IMR-90 (cell line): Measurements from ENCODE around the gene DPH2. TPM values are rescaled to one million over a fixed set of nuclear protein-coding genes. Genes with fewer than 3 reads are reported as not detected.

Experiments
- ATAC-seq: fragments of 200-7000 bp; cut with Tn5 transposase; 2 replicates; pipeline ENCODE4 v1.9.1; 2020; ENCODE audit warnings: low read depth, mild to moderate bottlenecking, moderate library complexity
- BruUV-seq: library from RNA; stranded (reverse); fragments of 400-500 nt; replicated peaks from 2 replicates; lab custom pipeline; 2021; lab: Mats Ljungman, UMichigan
- CTCF ChIA-PET: fragments of 300-600 bp; formaldehyde crosslinking; extraction: SDS; loops from one replicate; lab custom pipeline; 2021; ENCODE audit warnings: antibody characterized with exemption; lab: Yijun Ruan, JAX
- POLR2A ChIA-PET: fragments of 300-600 bp; sonication (Branson Sonifier 250); formaldehyde crosslinking; loops from one replicate; lab custom pipeline; 2022; ENCODE audit warnings: antibody characterized with exemption; ENCODE audit not compliant: unreplicated experiment; lab: Charles Lee
- DNase-seq: peaks from one replicate; pipeline ENCODE4 v3.0.0; 2013
- H2AFZ ChIP-seq: replicated peaks from 2 replicates; pipeline ENCODE3; 2013; ENCODE audit warnings: low read length, mild to moderate bottlenecking; ENCODE audit not compliant: poor library complexity
- H2AK5ac ChIP-seq: 2 replicates; pipeline ENCODE4 v1.6.1; 2013; ENCODE audit warnings: low read depth, low read length, inconsistent platforms
- H2AK9ac ChIP-seq: replicated peaks from 2 replicates; pipeline ENCODE3; 2013; ENCODE audit warnings: mild to moderate bottlenecking, low read depth, low read length, moderate library complexity; ENCODE audit not compliant: poor library complexity
- H2BK120ac ChIP-seq: 2 replicates; pipeline ENCODE4 v1.6.1; 2013; ENCODE audit warnings: low read depth, low read length, inconsistent platforms
- H2BK15ac ChIP-seq: 3 replicates; pipeline ENCODE4 v1.6.1; 2013; ENCODE audit warnings: low read depth, low read length, inconsistent platforms
- H2BK20ac ChIP-seq: 2 replicates; pipeline ENCODE4 v1.6.1; 2013; ENCODE audit warnings: low read depth, mild to moderate bottlenecking, inconsistent platforms, low read length, moderate library complexity
- H2BK5ac ChIP-seq: 2 replicates; pipeline ENCODE4 v1.6.1; 2013; ENCODE audit warnings: mild to moderate bottlenecking, low read depth, low read length, inconsistent platforms; ENCODE audit not compliant: poor library complexity, severe bottlenecking
- H3K14ac ChIP-seq: replicated peaks from 2 replicates; pipeline ENCODE4 v1.6.1; 2013; ENCODE audit warnings: low read depth, low read length, inconsistent platforms
- H3K18ac ChIP-seq: 2 replicates; pipeline ENCODE4 v1.6.1; 2013; ENCODE audit warnings: low read depth, low read length, control low read depth
- H3K23ac ChIP-seq: 2 replicates; pipeline ENCODE4 v1.6.1; 2013; ENCODE audit warnings: low read depth, low read length, inconsistent platforms
- H3K27ac ChIP-seq: 2 replicates; pipeline ENCODE4 v1.5.1; 2013; ENCODE audit warnings: mild to moderate bottlenecking, control low read depth, low read length; ENCODE audit not compliant: insufficient read depth
- H3K27me3 ChIP-seq: 2 replicates; pipeline ENCODE4 v1.6.1; 2013; ENCODE audit warnings: low read length; ENCODE audit not compliant: control insufficient read depth, insufficient read depth
- H3K36me3 ChIP-seq: 2 replicates; pipeline ENCODE4 v1.6.1; 2013; ENCODE audit warnings: low read length, mixed read lengths; ENCODE audit not compliant: control insufficient read depth, insufficient read depth
- H3K4ac ChIP-seq: 2 replicates; pipeline ENCODE4 v1.6.1; 2013; ENCODE audit warnings: low read depth, low read length, inconsistent platforms
- H3K4me1 ChIP-seq: 2 replicates; pipeline ENCODE4 v1.6.1; 2013; ENCODE audit warnings: low read length, mixed read lengths; ENCODE audit not compliant: control insufficient read depth, insufficient read depth
- H3K4me2 ChIP-seq: 2 replicates; pipeline ENCODE4 v1.6.1; 2013; ENCODE audit warnings: low read depth, mild to moderate bottlenecking, control low read depth, low read length, moderate library complexity
- H3K4me3 ChIP-seq: 2 replicates; pipeline ENCODE4 v1.5.1; 2013; ENCODE audit warnings: low read depth, mild to moderate bottlenecking, control low read depth, low read length, moderate library complexity; ENCODE audit not compliant: insufficient read depth
- H3K56ac ChIP-seq: 2 replicates; pipeline ENCODE4 v1.6.1; 2013; ENCODE audit warnings: low read length, inconsistent platforms; ENCODE audit not compliant: insufficient read depth; ENCODE audit errors: extremely low read depth
- H3K79me1 ChIP-seq, 2 experiments: 2 replicates each; pipeline ENCODE4 v1.6.1; 2013; ENCODE audit warnings: low read length in 2 of 2, inconsistent platforms in 1 of 2, low read depth in 1 of 2
- H3K9ac ChIP-seq: 2 replicates; pipeline ENCODE4 v1.6.1; 2013; ENCODE audit warnings: low read depth, low read length, control low read depth
- H3K9me1 ChIP-seq: 2 replicates; pipeline ENCODE4 v1.6.1; 2013; ENCODE audit warnings: low read length, inconsistent platforms; ENCODE audit not compliant: insufficient read depth
- H3K9me3 ChIP-seq: 2 replicates; pipeline ENCODE4 v1.6.1; 2013; ENCODE audit warnings: low read length; ENCODE audit not compliant: control insufficient read depth, insufficient read depth
- H4K20me1 ChIP-seq: 2 replicates; pipeline ENCODE4 v1.6.1; 2013; ENCODE audit warnings: low read length, inconsistent platforms; ENCODE audit not compliant: insufficient read depth
- H4K5ac ChIP-seq: 2 replicates; pipeline ENCODE4 v1.6.1; 2013; ENCODE audit warnings: mild to moderate bottlenecking, low read depth, low read length, control low read depth
- H4K8ac ChIP-seq, 2 experiments: 2 replicates each; pipeline ENCODE4 v1.6.1; 2013; ENCODE audit warnings: low read depth in 2 of 2, low read length in 2 of 2, control low read depth in 1 of 2, inconsistent platforms in 1 of 2
- H4K91ac ChIP-seq: 2 replicates; pipeline ENCODE4 v1.6.1; 2013; ENCODE audit warnings: low read depth, low read length, inconsistent platforms; ENCODE audit not compliant: insufficient read depth
- RFX5 ChIP-seq: IDR thresholded peaks from 2 replicates; pipeline ENCODE4 v1.8.0; 2012; ENCODE audit warnings: low read depth, mild to moderate bottlenecking, low read length, moderate library complexity
- WGBS, 2 experiments: methylation state at CpG; one replicate each; pipeline versions ENCODE4 v1.1.5 to v1.1.7; 2013; ENCODE audit warnings: missing lambda C conversion rate in 2 of 2; ENCODE audit not compliant: insufficient read length in 1 of 2; ENCODE audit errors: extremely low coverage in 2 of 2; 5-methylcytosine and 5-hydroxymethylcytosine counted together
- dilution Hi-C: fragments of 300-500 bp; cut with HindIII; formaldehyde crosslinking; loops from one replicate; pipeline ENCODE4 v1.14.3; 2018; ENCODE audit warnings: low sequenced_read_pairs; ENCODE audit not compliant: unreplicated experiment
- in situ Hi-C: fragments of 300-500 bp; cut with MboI; formaldehyde crosslinking; loops from 3 replicates; pipeline ENCODE4 v1.14.3; 2019; ENCODE audit warnings: low sequenced_read_pairs, inconsistent platforms, mixed read lengths
- intact Hi-C: fragments of 100-400 bp; cut with micrococcal nuclease; formaldehyde crosslinking; loops from 2 replicates; pipeline ENCODE4 v1.10.0; 2022
- polyA plus RNA-seq, 3 experiments: library from polyadenylated mRNA; depleted of rRNA; stranded (reverse); fragments of >200 nt; gene quantifications; 2 replicates each; pipeline ENCODE4 v1.2.3, GENCODE V29; 2012; ENCODE audit warnings: low replicate concordance in 1 of 3
- total RNA-seq: library from RNA; depleted of rRNA; stranded (reverse); fragments of >200 nt; gene quantifications from 2 replicates; pipeline ENCODE4 v1.2.3, GENCODE V29; 2012
- TF ChIP-seq, protein P1 (sequence below): fragments of 150-350 bp; IDR thresholded peaks from 2 replicates; pipeline ENCODE4 v1.6.1; 2017; ENCODE audit warnings: mild to moderate bottlenecking, antibody characterized with exemption, low read length, low read depth
- TF ChIP-seq, protein P2 (sequence below): fragments of 150-350 bp; IDR thresholded peaks from 2 replicates; pipeline ENCODE4 v1.6.1; 2016; ENCODE audit warnings: low read depth, mild to moderate bottlenecking, low read length, moderate library complexity, borderline replicate concordance

The DPH2 gene
- total and polyA plus RNA-seq, 2 of the 4 experiments (the other 2 are of a cell fraction) = 21.0 to 32.2 TPM

DNA sequence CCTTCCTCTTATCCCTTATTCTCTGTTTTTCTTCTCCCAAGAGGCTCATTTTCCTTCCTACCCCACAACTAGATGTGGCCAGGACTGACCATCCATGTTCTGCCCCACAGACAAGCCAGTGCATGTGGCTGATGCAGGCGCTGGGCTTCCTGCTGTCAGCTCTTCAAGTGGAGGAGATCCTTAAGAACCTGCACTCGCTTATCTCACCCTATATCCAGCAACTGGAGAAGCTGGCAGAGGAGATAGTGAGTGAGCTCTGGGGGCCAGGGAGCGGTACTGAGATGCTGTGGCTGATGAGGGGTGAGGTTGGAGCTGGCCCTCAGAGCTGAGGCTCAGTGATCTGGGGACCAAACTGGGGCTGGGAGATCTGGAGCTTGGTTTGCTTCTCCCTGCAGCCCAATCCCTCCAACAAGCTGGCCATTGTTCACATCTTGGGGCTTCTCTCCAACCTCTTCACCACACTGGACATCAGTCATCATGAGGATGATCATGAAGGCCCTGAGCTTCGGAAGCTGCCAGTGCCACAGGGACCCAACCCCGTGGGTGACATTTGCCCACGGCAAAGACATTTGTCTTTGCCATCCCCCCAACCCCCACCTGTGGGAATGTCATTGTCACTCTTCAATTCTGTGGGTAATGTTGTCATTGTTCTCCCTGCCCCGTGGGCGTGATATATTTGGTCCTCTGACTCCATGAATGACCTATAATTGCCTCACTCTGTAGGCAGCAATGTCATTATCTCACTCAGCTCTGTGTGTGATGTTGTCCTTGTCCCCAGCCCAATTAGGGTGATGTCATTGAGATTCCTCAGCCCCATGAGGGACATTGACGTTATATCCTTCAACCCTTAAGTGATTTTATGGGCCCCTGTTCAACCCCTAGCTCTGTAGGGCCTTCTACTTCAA is 11.2 kb upstream of the DPH2 start (continued):
- TF ChIP-seq, protein P1, sequence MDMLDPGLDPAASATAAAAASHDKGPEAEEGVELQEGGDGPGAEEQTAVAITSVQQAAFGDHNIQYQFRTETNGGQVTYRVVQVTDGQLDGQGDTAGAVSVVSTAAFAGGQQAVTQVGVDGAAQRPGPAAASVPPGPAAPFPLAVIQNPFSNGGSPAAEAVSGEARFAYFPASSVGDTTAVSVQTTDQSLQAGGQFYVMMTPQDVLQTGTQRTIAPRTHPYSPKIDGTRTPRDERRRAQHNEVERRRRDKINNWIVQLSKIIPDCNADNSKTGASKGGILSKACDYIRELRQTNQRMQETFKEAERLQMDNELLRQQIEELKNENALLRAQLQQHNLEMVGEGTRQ = no peak

DNA sequence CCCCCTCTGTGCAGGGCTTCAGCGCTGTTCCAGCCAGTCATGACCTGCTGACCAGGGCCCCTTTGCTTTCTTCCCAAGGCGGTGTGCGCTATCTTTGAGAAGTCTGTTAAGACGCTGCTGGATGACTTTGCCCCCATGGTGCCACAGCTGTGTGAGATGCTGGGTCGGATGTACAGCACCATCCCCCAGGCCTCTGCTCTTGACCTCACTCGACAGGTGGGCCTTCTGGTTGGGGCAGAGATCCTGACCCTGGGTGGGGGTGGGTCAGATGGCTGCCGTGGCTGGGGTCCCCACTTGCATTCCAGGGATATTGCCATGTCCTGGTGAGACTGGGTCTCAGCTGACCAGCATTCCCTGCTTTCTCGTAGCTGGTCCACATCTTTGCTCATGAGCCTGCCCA is 9.0 kb upstream of the DPH2 start:
- POLR2A ChIA-PET = no interaction called here
- no peak overlapping the region for H3K4ac ChIP-seq
- no peak overlapping the region for H2BK20ac ChIP-seq
- H3K23ac ChIP-seq = no peak overlapping the region
- no peak overlapping the region for H3K9ac ChIP-seq
- intact Hi-C loops = no loop called here
- H3K27ac ChIP-seq = no peak overlapping the region
- no peaks in the 10 kb centered on the region for H3K9me3 ChIP-seq
- DNase-seq (no peak), ATAC-seq (no peak)
- no peak overlapping the region for H3K4me2 ChIP-seq
- 0 out of 4 replicates have a peak, but pooled peaks cover 0 to 3% of the 10 kb centered on the region in 2 experiments for H3K79me1 ChIP-seq
- H2AK9ac ChIP-seq = no peak overlapping the region
- H4K91ac ChIP-seq = no peak overlapping the region
- H4K5ac ChIP-seq = no peak overlapping the region
- no peaks in the 10 kb centered on the region for H3K27me3 ChIP-seq
- BruUV-seq = no TSS peak
- no peak overlapping the region for H3K56ac ChIP-seq
- no peak overlapping the region for H4K8ac ChIP-seq
- peaks cover 19% of the 10 kb centered on the region for H3K9me1 ChIP-seq
- peaks cover 7% of the 10 kb centered on the region; the same call in 1 of the 2 replicates for H4K20me1 ChIP-seq
- H2BK15ac ChIP-seq = no peak overlapping the region
- CTCF ChIA-PET = no interaction called here
- no peak overlapping the region for H3K18ac ChIP-seq
- H3K4me3 ChIP-seq = no peak overlapping the region
- H2BK5ac ChIP-seq = no peak overlapping the region
- in situ Hi-C loops = loop anchor here (25.0 kb wide), 1 partner anchor 423 kb away; the partner anchor contains the start of gene PTPRF
- dilution Hi-C loops = no loop called here
- TF ChIP-seq RFX5 = no peak
- TF ChIP-seq, protein P2, sequence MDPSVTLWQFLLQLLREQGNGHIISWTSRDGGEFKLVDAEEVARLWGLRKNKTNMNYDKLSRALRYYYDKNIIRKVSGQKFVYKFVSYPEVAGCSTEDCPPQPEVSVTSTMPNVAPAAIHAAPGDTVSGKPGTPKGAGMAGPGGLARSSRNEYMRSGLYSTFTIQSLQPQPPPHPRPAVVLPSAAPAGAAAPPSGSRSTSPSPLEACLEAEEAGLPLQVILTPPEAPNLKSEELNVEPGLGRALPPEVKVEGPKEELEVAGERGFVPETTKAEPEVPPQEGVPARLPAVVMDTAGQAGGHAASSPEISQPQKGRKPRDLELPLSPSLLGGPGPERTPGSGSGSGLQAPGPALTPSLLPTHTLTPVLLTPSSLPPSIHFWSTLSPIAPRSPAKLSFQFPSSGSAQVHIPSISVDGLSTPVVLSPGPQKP = no peak
- H2BK120ac ChIP-seq = no peak overlapping the region
- no peak overlapping the region for H3K14ac ChIP-seq
- no peak overlapping the region for H2AFZ ChIP-seq
- peaks cover 49% of the 10 kb centered on the region for H3K36me3 ChIP-seq
- no peaks in the 10 kb centered on the region for H3K4me1 ChIP-seq
- WGBS, 2 experiments = 98% methylated on average over 5 of the region's 8 CpGs; no CpG with 5 or more reads in 1 of the 2 experiments
- H2AK5ac ChIP-seq = no peak overlapping the region
